Upper lobe of right lung (tissue), 1 donor: Measurements from ENCODE around the gene SERPIND1. TPM values are rescaled to one million over a fixed set of nuclear protein-coding genes. Genes with fewer than 3 reads are reported as not detected.

Experiments
- ATAC-seq: fragments of 200-7000 bp; cut with Tn5 transposase; one replicate; pipeline ENCODE4 v1.9.1; 2020; ENCODE audit warnings: mild to moderate bottlenecking, moderate library complexity
- DNase-seq: peaks from one replicate; pipeline ENCODE4 v3.0.0-alpha.2; 2020
- H3K27ac ChIP-seq: fragments of 200-600 bp; one replicate; pipeline ENCODE4 v1.8.0; 2022
- H3K27me3 ChIP-seq: fragments of 200-600 bp; one replicate; pipeline ENCODE4 v1.8.0; 2022; ENCODE audit warnings: mild to moderate bottlenecking
- H3K36me3 ChIP-seq: fragments of 200-600 bp; one replicate; pipeline ENCODE4 v1.8.0; 2022
- H3K4me1 ChIP-seq: fragments of 200-600 bp; one replicate; pipeline ENCODE4 v1.8.0; 2022
- H3K4me3 ChIP-seq: fragments of 200-600 bp; one replicate; pipeline ENCODE4 v1.8.0; 2022; ENCODE audit warnings: mild to moderate bottlenecking
- H3K9me3 ChIP-seq: fragments of 200-600 bp; one replicate; pipeline ENCODE4 v1.8.0; 2022
- CTCF ChIP-seq: fragments of 200-600 bp; IDR thresholded peaks from one replicate; pipeline ENCODE4 v1.8.0; 2022; ENCODE audit warnings: antibody characterized with exemption
- intact Hi-C: fragments of 100-400 bp; cut with DNase I; formaldehyde crosslinking; loops from one replicate; pipeline ENCODE4 v1.11.0; 2022
- total RNA-seq: library from RNA; stranded (reverse); fragmentation: NEBNext Ultra II Directional; extraction: Animal tissue kit (Norgen Biotek cat#: 25700); gene quantifications from one replicate; pipeline ENCODE4 v1.2.1, GENCODE V29; 2021
- donor health status: DM: no; HTN: yes; CAD: no; lungs with severe emphysema.

The SERPIND1 gene
- total RNA-seq, 1 donor from 2014 or later, result 0.58 TPM

GRCh38 chr22:20793748-20794649, 20.1 kb downstream of the SERPIND1 start:
- intact Hi-C loops, result loop anchor here (10.0 kb wide), 1 partner anchor 61 kb away; the partner anchor contains the start of genes PI4KA and SNAP29
- Histone ChIP-seq H3K9me3 (no peaks in the 10 kb centered on the region), H3K4me3 (no peak overlapping the region), H3K27ac (no peak overlapping the region), H3K36me3 (peaks cover 80% of the 10 kb centered on the region), H3K4me1 (no peaks in the 10 kb centered on the region), H3K27me3 (no peaks in the 10 kb centered on the region)
- no peak for TF ChIP-seq CTCF
- DNase-seq, result no peak
- ATAC-seq, result no peak

GRCh38 chr22:20794650-20795413, 20.9 kb downstream of the SERPIND1 start:
- Histone ChIP-seq H3K4me1 (no peaks in the 10 kb centered on the region), H3K9me3 (no peaks in the 10 kb centered on the region), H3K36me3 (peaks cover 82% of the 10 kb centered on the region), H3K4me3 (no peak overlapping the region), H3K27ac (no peak overlapping the region), H3K27me3 (no peaks in the 10 kb centered on the region)
- intact Hi-C loops, result loop anchor here (10.0 kb wide), 1 partner anchor 60 kb away; the partner anchor contains the start of genes PI4KA and SNAP29
- no peak for TF ChIP-seq CTCF
- ATAC-seq, result no peak
- DNase-seq, result no peak

- no peak overlapping the region for H3K4me3 ChIP-seq
- ATAC-seq (no peak), DNase-seq (no peak)
- TF ChIP-seq CTCF, result no peak
- H3K9me3 ChIP-seq, result no peaks in the 10 kb centered on the region
- H3K27me3 ChIP-seq, result no peaks in the 10 kb centered on the region
- intact Hi-C loops, result loop anchor here (10.0 kb wide), 1 partner anchor 58 kb away; the partner anchor contains the start of genes PI4KA and SNAP29
- peaks cover 90% of the 10 kb centered on the region for H3K36me3 ChIP-seq
- H3K4me1 ChIP-seq, result no peaks in the 10 kb centered on the region
- H3K27ac ChIP-seq, result no peak overlapping the region
These were observed 22.8 kb downstream of the SERPIND1 start for GRCh38 chr22:20796731-20797130.

- H3K27ac ChIP-seq, result no peak overlapping the region
- H3K36me3 ChIP-seq, result peaks cover 90% of the 10 kb centered on the region
- no peaks in the 10 kb centered on the region for H3K9me3 ChIP-seq
- DNase-seq, result no peak
- intact Hi-C loops, result loop anchor here (10.0 kb wide), 1 partner anchor 57 kb away; the partner anchor contains the start of genes PI4KA and SNAP29
- no peaks in the 10 kb centered on the region for H3K4me1 ChIP-seq
- no peak for TF ChIP-seq CTCF
- no peak for ATAC-seq
- no peak overlapping the region for H3K4me3 ChIP-seq
- no peaks in the 10 kb centered on the region for H3K27me3 ChIP-seq
These were observed 24.3 kb downstream of the SERPIND1 start for GRCh38 chr22:20798218-20798617.

- peaks cover 94% of the 10 kb centered on the region for H3K36me3 ChIP-seq
- ATAC-seq, result no peak
- no peaks in the 10 kb centered on the region for H3K27me3 ChIP-seq
These were observed 25.1 kb downstream of the SERPIND1 start for GRCh38 chr22:20798974-20799373.

More at GRCh38 chr22:20798974-20799373, 25.1 kb downstream of the SERPIND1 start:
- no peak for TF ChIP-seq CTCF
- DNase-seq, result no peak
- no peak overlapping the region for H3K4me3 ChIP-seq
- no peaks in the 10 kb centered on the region for H3K9me3 ChIP-seq
- no peak overlapping the region for H3K27ac ChIP-seq
- intact Hi-C loops, result loop anchor here (10.0 kb wide), 1 partner anchor 56 kb away; the partner anchor contains the start of genes PI4KA and SNAP29
- no peaks in the 10 kb centered on the region for H3K4me1 ChIP-seq
